Iris pigment epithelial cell (primary cell): ENCODE results near the gene SETBP1.
"Not testable (repeated sequence)": the region's sequence is repeated elsewhere in the genome, so short reads cannot be mapped to it uniquely, and the experiment has no call there.

Source experiments
- DNase-seq: peaks from one replicate; pipeline ENCODE4 v3.0.0-alpha.2; 2011; ENCODE audit warnings: low read depth

SETBP1 gene

GRCh38 chr18:44704135-44704789 is 23.6 kb downstream of the SETBP1 start:
- no peak for DNase-seq

- DNase-seq = no peak
Measured at GRCh38 chr18:44705075-44705675, 24.5 kb downstream of the SETBP1 start.

GRCh38 chr18:44708451-44709083 is 27.9 kb downstream of the SETBP1 start:
- DNase-seq = peak; percentile 24

GRCh38 chr18:44709307-44710126 is 28.8 kb downstream of the SETBP1 start:
- peak; percentile 27 for DNase-seq

GRCh38 chr18:44710931-44711330 is 30.2 kb downstream of the SETBP1 start:
- DNase-seq = no peak

- no peak for DNase-seq
Measured at GRCh38 chr18:44712025-44712424, 31.3 kb downstream of the SETBP1 start.

- no peak for DNase-seq
Measured at GRCh38 chr18:44713435-44713834, 32.7 kb downstream of the SETBP1 start.

- no peak for DNase-seq
Measured at GRCh38 chr18:44714376-44714775, 33.7 kb downstream of the SETBP1 start.

GRCh38 chr18:44715245-44715644 is 34.6 kb downstream of the SETBP1 start:
- DNase-seq = peak; percentile 27

- DNase-seq = no peak
Measured at GRCh38 chr18:44715842-44716241, 35.2 kb downstream of the SETBP1 start.

GRCh38 chr18:44716697-44717163 is 36.0 kb downstream of the SETBP1 start:
- no peak for DNase-seq

GRCh38 chr18:44719519-44720060 is 38.9 kb downstream of the SETBP1 start:
- no peak for DNase-seq

- not testable (repeated sequence) for DNase-seq
Measured at GRCh38 chr18:44721748-44722147, 41.1 kb downstream of the SETBP1 start.

- DNase-seq = no peak
Measured at GRCh38 chr18:44723411-44723810, 42.7 kb downstream of the SETBP1 start.

- no peak for DNase-seq
Measured at GRCh38 chr18:44724105-44724778, 43.6 kb downstream of the SETBP1 start.

GRCh38 chr18:44725300-44726058 is 44.8 kb downstream of the SETBP1 start:
- DNase-seq = peak; percentile 54

- no peak for DNase-seq
Measured at GRCh38 chr18:44726059-44726421, 45.4 kb downstream of the SETBP1 start.

GRCh38 chr18:44727291-44727690 is 46.6 kb downstream of the SETBP1 start:
- no peak for DNase-seq

- DNase-seq = peak; percentile 42
Measured at GRCh38 chr18:44729631-44730101, 49.0 kb downstream of the SETBP1 start.

GRCh38 chr18:44730803-44731529 is 50.3 kb downstream of the SETBP1 start:
- no peak for DNase-seq
